ENCODE measurements around the gene TNFRSF11A.
A peak's percentile ranks its signal among the peaks of the same experiment; 100 is the strongest.

Gene TNFRSF11A

GRCh38 chr18:62403120-62403519 lies 78.0 kb downstream of the TNFRSF11A start:
- DNase-seq: no peak
- Mint-ChIP-seq H3K4me3 (no peak overlapping the region), H3K27ac (no peak overlapping the region), H3K36me3 (ENCODE audit: insufficient read depth) (no peaks in the 10 kb centered on the region), H3K9me3 (no peaks in the 10 kb centered on the region), H3K27me3 (peaks cover 16 to 26% of the 10 kb centered on the region in 2 donors), H3K4me1 (ENCODE audit: low read depth in 2 of 2) (peaks cover 0 to 8% of the 10 kb centered on the region in 2 donors)
- no peak for ATAC-seq (replicated peaks)

DNA sequence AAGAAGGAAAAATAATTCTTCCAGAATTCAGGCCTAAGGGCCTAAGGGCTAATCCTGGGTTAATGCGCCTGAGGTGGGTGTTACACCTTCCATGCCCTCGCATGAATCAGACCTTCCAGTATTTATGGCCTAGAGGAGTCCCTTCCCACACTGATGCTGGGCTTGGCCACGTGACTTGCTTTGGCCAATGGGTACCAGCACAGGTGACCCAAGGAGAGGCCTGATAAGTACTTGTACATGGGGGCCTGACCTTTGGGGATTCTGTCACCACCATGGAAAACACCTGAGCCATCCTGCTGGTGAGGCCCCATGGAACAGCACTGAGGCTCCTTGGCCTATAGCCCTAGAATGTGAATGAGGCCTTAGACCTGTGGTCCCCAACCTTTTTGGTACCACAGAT lies 79.8 kb downstream of the TNFRSF11A start:
- ATAC-seq (replicated peaks): no peak
- no peak for DNase-seq
- Mint-ChIP-seq H3K27ac (no peak overlapping the region), H3K27me3 (peaks cover 23 to 28% of the 10 kb centered on the region in 2 donors), H3K4me1 (ENCODE audit: low read depth in 2 of 2) (peaks cover 0 to 8% of the 10 kb centered on the region in 2 donors), H3K9me3 (no peaks in the 10 kb centered on the region), H3K36me3 (ENCODE audit: insufficient read depth) (no peaks in the 10 kb centered on the region), H3K4me3 (no peak overlapping the region)

DNA sequence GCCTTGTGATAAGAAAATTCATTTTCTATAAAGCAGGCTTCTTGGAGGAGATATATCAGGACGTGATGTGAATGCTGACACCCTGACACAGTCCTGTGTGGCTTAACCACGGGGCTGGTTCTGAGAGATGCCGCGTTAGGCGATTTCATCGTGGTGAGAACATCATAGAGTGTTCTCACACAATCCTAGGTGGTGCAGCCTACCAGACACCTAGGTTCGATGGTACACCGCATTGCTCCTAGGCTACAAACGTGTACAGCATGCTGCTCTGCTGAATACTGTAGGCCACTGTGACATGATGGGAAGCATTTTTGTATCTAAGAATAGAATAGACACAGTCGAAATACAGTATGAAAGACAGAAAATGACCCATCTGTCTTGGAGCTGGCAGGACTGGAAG lies 82.5 kb downstream of the TNFRSF11A start:
- no peak for ATAC-seq (replicated peaks)
- no peak overlapping the region for H3K27ac Mint-ChIP-seq
- H3K27me3 Mint-ChIP-seq: peaks cover 30 to 43% of the 10 kb centered on the region in 2 donors
- no peaks in the 10 kb centered on the region for H3K36me3 Mint-ChIP-seq (ENCODE audit: insufficient read depth)
- H3K9me3 Mint-ChIP-seq: peaks cover 0 to 4% of the 10 kb centered on the region in 2 donors
- no peak for DNase-seq
- peaks cover 0 to 5% of the 10 kb centered on the region in 2 donors for H3K4me1 Mint-ChIP-seq (ENCODE audit: low read depth in 2 of 2)
- no peak overlapping the region for H3K4me3 Mint-ChIP-seq

GRCh38 chr18:62409821-62410220 lies 84.7 kb downstream of the TNFRSF11A start:
- H3K27me3 Mint-ChIP-seq: peaks cover 43 to 60% of the 10 kb centered on the region in 2 donors
- H3K4me3 Mint-ChIP-seq: no peak overlapping the region
- DNase-seq (no peak), ATAC-seq (replicated peaks) (no peak)
- peaks cover 0 to 5% of the 10 kb centered on the region in 2 donors for H3K4me1 Mint-ChIP-seq (ENCODE audit: low read depth in 2 of 2)
- no peaks in the 10 kb centered on the region for H3K36me3 Mint-ChIP-seq (ENCODE audit: insufficient read depth)
- H3K27ac Mint-ChIP-seq: no peak overlapping the region
- H3K9me3 Mint-ChIP-seq: peaks cover 0 to 4% of the 10 kb centered on the region in 2 donors

- Mint-ChIP-seq H3K4me1 (ENCODE audit: low read depth in 2 of 2) (peaks cover 0 to 4% of the 10 kb centered on the region in 2 donors), H3K27ac (no peak overlapping the region), H3K4me3 (no peak overlapping the region), H3K9me3 (peaks cover 0 to 4% of the 10 kb centered on the region in 2 donors), H3K27me3 (peaks cover 43 to 52% of the 10 kb centered on the region in 2 donors), H3K36me3 (ENCODE audit: insufficient read depth) (no peaks in the 10 kb centered on the region)
- DNase-seq (no peak), ATAC-seq (replicated peaks) (no peak)
These were observed 87.3 kb downstream of the TNFRSF11A start for GRCh38 chr18:62412231-62412979.

GRCh38 chr18:62413206-62413605 lies 88.1 kb downstream of the TNFRSF11A start:
- no peaks in the 10 kb centered on the region for H3K36me3 Mint-ChIP-seq (ENCODE audit: insufficient read depth)
- DNase-seq (no peak), ATAC-seq (replicated peaks) (no peak)
- H3K27ac Mint-ChIP-seq: no peak overlapping the region
- H3K4me3 Mint-ChIP-seq: no peak overlapping the region
- peaks cover 43 to 47% of the 10 kb centered on the region in 2 donors for H3K27me3 Mint-ChIP-seq
- H3K9me3 Mint-ChIP-seq: peaks cover 0 to 4% of the 10 kb centered on the region in 2 donors
- H3K4me1 Mint-ChIP-seq (ENCODE audit: low read depth in 2 of 2): no peaks in the 10 kb centered on the region

DNA sequence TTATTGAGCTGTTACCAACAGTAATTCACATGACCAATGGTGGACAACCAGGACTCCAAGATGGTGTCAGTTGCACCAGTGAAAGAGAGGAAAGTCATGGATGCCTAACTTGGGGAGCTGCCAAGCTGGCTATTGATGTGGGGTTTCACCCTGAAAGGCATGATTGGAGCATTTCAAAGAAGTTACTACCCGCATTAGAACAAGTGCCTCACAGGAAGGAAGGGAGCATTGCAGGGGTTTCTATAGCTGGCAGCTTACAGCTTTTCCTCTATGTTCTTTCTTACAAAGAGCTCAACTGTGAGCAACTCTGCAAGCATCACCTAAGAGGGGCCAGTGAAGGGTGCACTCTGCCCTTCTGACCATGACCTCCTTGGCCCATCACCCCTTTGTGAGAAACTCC lies 93.1 kb downstream of the TNFRSF11A start:
- no peak overlapping the region for H3K27ac Mint-ChIP-seq
- ATAC-seq (replicated peaks): no peak
- H3K27me3 Mint-ChIP-seq: peaks cover 11% of the 10 kb centered on the region in 2 donors
- H3K4me3 Mint-ChIP-seq: no peak overlapping the region
- no peak for DNase-seq
- H3K4me1 Mint-ChIP-seq (ENCODE audit: low read depth in 2 of 2): peaks cover 11 to 12% of the 10 kb centered on the region in 2 donors
- peaks cover 3% of the 10 kb centered on the region for H3K36me3 Mint-ChIP-seq (ENCODE audit: insufficient read depth)
- peaks cover 0 to 7% of the 10 kb centered on the region in 2 donors for H3K9me3 Mint-ChIP-seq

DNA sequence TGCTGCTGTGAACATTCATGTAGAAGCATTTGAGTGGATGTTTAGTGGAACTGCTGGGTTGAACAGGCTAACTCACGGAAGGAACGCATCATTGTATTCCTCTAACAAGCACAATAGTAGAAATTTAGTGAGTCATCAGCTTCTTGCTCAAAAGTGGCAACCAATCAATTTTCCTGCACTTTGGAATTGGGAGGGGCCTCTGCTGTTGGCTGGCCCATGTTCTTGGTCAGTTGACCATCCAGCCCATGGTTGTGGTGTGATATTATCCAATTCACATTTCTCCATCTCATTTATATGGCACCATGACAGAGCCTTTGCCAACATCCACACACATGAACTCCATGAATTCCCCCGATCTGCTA lies 95.0 kb downstream of the TNFRSF11A start:
- Mint-ChIP-seq H3K27me3 (peaks cover 0 to under 1% of the 10 kb centered on the region in 2 donors), H3K9me3 (peaks cover 0 to 7% of the 10 kb centered on the region in 2 donors), H3K27ac (peak overlapping the region; percentile 84), H3K4me3 (peak overlapping the region; percentile 57 to 66), H3K4me1 (ENCODE audit: low read depth in 2 of 2) (peaks cover 11 to 12% of the 10 kb centered on the region in 2 donors), H3K36me3 (ENCODE audit: insufficient read depth) (peaks cover 3% of the 10 kb centered on the region)
- no peak for ATAC-seq (replicated peaks)
- DNase-seq: no peak

DNA sequence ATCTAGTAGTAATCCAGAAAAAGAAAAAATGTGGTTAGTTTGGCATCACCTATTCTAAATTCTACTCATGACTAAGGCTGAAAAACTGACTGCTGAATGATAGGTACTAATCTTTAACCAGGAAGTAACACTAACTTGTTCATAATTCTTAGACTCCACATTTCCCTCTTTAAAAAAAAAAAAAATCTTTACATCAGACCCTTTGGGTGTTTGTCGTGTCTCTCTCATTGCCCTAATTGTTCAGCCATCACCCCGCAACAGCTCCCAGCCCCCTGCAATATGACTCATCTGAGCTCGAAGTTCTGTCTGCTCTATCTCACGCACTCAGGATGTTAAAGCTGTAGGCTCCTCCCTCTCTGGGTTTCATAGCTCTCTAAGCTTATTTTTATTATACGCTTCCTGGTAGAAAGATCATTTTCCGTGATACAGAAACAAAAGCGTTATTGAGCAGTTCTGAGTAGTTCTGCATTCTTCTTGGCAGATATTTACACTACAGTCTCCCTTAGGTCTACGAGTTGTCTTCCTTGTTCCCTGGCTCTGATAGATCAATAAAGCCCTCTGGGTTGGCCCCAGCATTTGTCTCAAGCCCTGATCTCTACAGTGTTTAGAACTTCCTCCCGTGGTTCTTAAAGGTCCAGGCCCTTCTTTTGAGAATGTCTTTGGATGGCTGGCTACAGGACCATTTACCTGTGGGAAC lies 95.6 kb downstream of the TNFRSF11A start:
- H3K4me3 Mint-ChIP-seq: peak overlapping the region; percentile 57 to 66
- H3K9me3 Mint-ChIP-seq: peaks cover 0 to 7% of the 10 kb centered on the region in 2 donors
- ATAC-seq (replicated peaks) (peak; percentile 98), DNase-seq (peak; percentile 43 to 58 (median 45))
- peaks cover 3% of the 10 kb centered on the region for H3K36me3 Mint-ChIP-seq (ENCODE audit: insufficient read depth)
- peak overlapping the region; percentile 84 for H3K27ac Mint-ChIP-seq
- peaks cover 13 to 15% of the 10 kb centered on the region in 2 donors for H3K4me1 Mint-ChIP-seq (ENCODE audit: low read depth in 2 of 2)
- peaks cover 3 to 5% of the 10 kb centered on the region in 2 donors for H3K27me3 Mint-ChIP-seq

- ATAC-seq (replicated peaks) (peak; percentile 63), DNase-seq (peak; percentile 50 to 61 (median 53))
- Mint-ChIP-seq H3K4me1 (ENCODE audit: low read depth in 2 of 2) (peaks cover 9 to 13% of the 10 kb centered on the region in 2 donors), H3K36me3 (ENCODE audit: insufficient read depth) (no peaks in the 10 kb centered on the region), H3K4me3 (no peak overlapping the region), H3K9me3 (peaks cover 2 to 7% of the 10 kb centered on the region in 2 donors), H3K27me3 (peaks cover 11 to 13% of the 10 kb centered on the region in 2 donors), H3K27ac (no peak overlapping the region)
These were observed 100.5 kb downstream of the TNFRSF11A start for GRCh38 chr18:62425465-62426190.

DNA sequence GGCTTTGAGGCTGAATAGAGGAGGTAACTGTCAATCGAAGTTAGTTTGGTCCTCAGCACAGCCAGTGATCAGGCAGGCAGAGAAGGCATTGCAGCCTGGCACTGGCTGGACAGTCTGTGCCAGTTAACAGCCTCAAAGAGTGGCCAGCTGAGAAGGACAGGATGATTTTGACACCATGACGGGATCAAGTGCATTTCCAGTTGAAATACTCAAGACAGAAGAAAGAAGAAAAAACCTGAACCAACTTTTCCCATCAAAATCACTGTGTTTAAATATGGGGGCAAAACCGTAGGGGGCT lies 101.0 kb downstream of the TNFRSF11A start:
- no peak overlapping the region for H3K27ac Mint-ChIP-seq
- peaks cover 11 to 13% of the 10 kb centered on the region in 2 donors for H3K27me3 Mint-ChIP-seq
- ATAC-seq (replicated peaks) (no peak), DNase-seq (no peak)
- H3K36me3 Mint-ChIP-seq (ENCODE audit: insufficient read depth): peaks cover 2% of the 10 kb centered on the region
- H3K9me3 Mint-ChIP-seq: peaks cover 2 to 7% of the 10 kb centered on the region in 2 donors
- no peak overlapping the region for H3K4me3 Mint-ChIP-seq
- peaks cover 6 to 7% of the 10 kb centered on the region in 2 donors for H3K4me1 Mint-ChIP-seq (ENCODE audit: low read depth in 2 of 2)

- Mint-ChIP-seq H3K27ac (no peak overlapping the region), H3K9me3 (peaks cover 0 to 2% of the 10 kb centered on the region in 2 donors), H3K27me3 (peaks cover 0 to 5% of the 10 kb centered on the region in 2 donors), H3K4me3 (no peak overlapping the region), H3K36me3 (ENCODE audit: insufficient read depth) (peaks cover 5% of the 10 kb centered on the region), H3K4me1 (ENCODE audit: low read depth in 2 of 2) (no peaks in the 10 kb centered on the region)
- ATAC-seq (replicated peaks): no peak
- DNase-seq: no peak
These were observed 107.1 kb downstream of the TNFRSF11A start for GRCh38 chr18:62432176-62432575.

DNA sequence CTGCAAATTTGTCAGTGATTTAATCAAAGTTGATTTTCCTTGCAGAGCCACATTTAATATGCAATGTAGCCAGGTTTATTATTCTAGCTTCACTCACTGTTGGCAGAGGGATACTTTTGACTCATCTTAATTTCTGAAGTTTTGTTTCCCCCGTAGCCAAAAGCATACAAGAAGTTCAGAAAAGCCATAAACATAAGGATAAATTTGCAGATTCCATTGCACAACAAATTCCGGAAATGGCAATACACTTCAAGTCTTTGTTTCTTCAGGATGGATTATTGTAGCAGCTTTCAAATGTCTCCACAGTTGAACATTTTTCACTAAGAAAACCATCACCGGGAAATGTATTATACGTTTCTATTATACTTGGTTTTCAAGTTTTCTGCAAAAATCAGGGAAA lies 109.7 kb downstream of the TNFRSF11A start:
- Mint-ChIP-seq H3K27ac (no peak overlapping the region), H3K27me3 (peaks cover 7 to 10% of the 10 kb centered on the region in 2 donors), H3K4me1 (ENCODE audit: low read depth in 2 of 2) (no peaks in the 10 kb centered on the region), H3K9me3 (no peaks in the 10 kb centered on the region), H3K4me3 (no peak overlapping the region), H3K36me3 (ENCODE audit: insufficient read depth) (peaks cover 5% of the 10 kb centered on the region)
- ATAC-seq (replicated peaks): no peak
- no peak for DNase-seq
